ENCODE results near the gene WNT3A. TPM values are rescaled to one million over a fixed set of nuclear protein-coding genes. Genes with fewer than 3 reads are reported as not detected.

Gene WNT3A
- 0.04 to 0.06 TPM in 2 of 5 replicates, not detected in the others for total RNA-seq (2022; extraction: Qiagen RNA extraction)

GRCh38 chr1:228006786-228007048 lies at the start of gene WNT3A:
Gene WNT3A (plus strand): TSS chr1:228006998. CDS start chr1:228007129, 131 bp downstream.

GRCh38 chr1:228082214-228082917 lies 75.6 kb downstream of the WNT3A start, which contains the start of gene ARF1:
Gene ARF1 (plus strand): TSS chr1:228082708. CDS start chr1:228097115, 14,407 bp downstream.

GRCh38 chr1:228102791-228103620 lies 96.2 kb downstream of the WNT3A start, which contains the start of gene C1orf35:
Gene C1orf35 (minus strand): TSS chr1:228103325. CDS start chr1:228103227, 98 bp downstream.

GRCh38 chr1:228109073-228109961 lies 102.5 kb downstream of the WNT3A start, which contains the start of gene MRPL55:
Gene MRPL55 (minus strand): TSS chr1:228109299. CDS start chr1:228108260, 1,039 bp downstream.

Other genes starting within 250 kb of the WNT3A start
- gene PRSS38, start 191.3 kb upstream of the WNT3A start, total RNA-seq (2022; extraction: Qiagen RNA extraction): not detected in 5 replicates
- gene WNT9A, start 59.1 kb upstream of the WNT3A start, total RNA-seq (2022; extraction: Qiagen RNA extraction): 6.8 to 10.2 TPM (median 7.9 TPM) in 5 replicates
- gene ARF1, start 75.7 kb downstream of the WNT3A start, total RNA-seq (2022; extraction: Qiagen RNA extraction): 374 to 460 TPM (median 440 TPM) in 5 replicates
- 29.4 to 41.3 TPM (median 39.2 TPM) in 5 replicates for gene C1orf35, start 96.3 kb downstream of the WNT3A start, total RNA-seq (2022; extraction: Qiagen RNA extraction)
- 76.4 to 92.1 TPM (median 83.8 TPM) in 5 replicates for gene MRPL55, start 102.3 kb downstream of the WNT3A start, total RNA-seq (2022; extraction: Qiagen RNA extraction)
- 116 to 157 TPM (median 153 TPM) in 5 replicates for gene GUK1, start 133.3 kb downstream of the WNT3A start, total RNA-seq (2022; extraction: Qiagen RNA extraction)
- gene GJC2, start 142.9 kb downstream of the WNT3A start, total RNA-seq (2022; extraction: Qiagen RNA extraction): 0.09 to 0.58 TPM (median 0.41 TPM) in 5 replicates
- 4.1 to 6.6 TPM (median 5.9 TPM) in 5 replicates for gene IBA57, start 158.8 kb downstream of the WNT3A start, total RNA-seq (2022; extraction: Qiagen RNA extraction)
- 4.5 to 5.5 TPM (median 4.9 TPM) in 5 replicates for gene OBSCN, start 201.0 kb downstream of the WNT3A start, total RNA-seq (2022; extraction: Qiagen RNA extraction)